GM12864 (cell line): ENCODE measurements around the gene ARL8A.

Source experiments
- DNase-seq: peaks from one replicate; pipeline ENCODE4 v3.0.0-alpha.2; 2011; ENCODE audit warnings: low read depth
- H3K4me3 ChIP-seq: 2 replicates; pipeline ENCODE4 v1.5.1; 2011; ENCODE audit warnings: mild to moderate bottlenecking, low read depth, low read length, control low read depth
- CTCF ChIP-seq: IDR thresholded peaks from 2 replicates; pipeline ENCODE4 v1.5.1; 2011; ENCODE audit warnings: low read depth, mild to moderate bottlenecking, moderate library complexity, low read length, control low read depth, inconsistent platforms; ENCODE audit errors: missing control alignments

The ARL8A gene

GRCh38 chr1:202130297-202130721 is 14.2 kb downstream of the ARL8A start:
- TF ChIP-seq CTCF, result no peak
- no peak overlapping the region for H3K4me3 ChIP-seq
- DNase-seq, result no peak

- no peak overlapping the region for H3K4me3 ChIP-seq
- no peak for TF ChIP-seq CTCF
- DNase-seq, result no peak
These were observed 14.9 kb downstream of the ARL8A start for GRCh38 chr1:202129453-202130296.

GRCh38 chr1:202127836-202128622 is 16.5 kb downstream of the ARL8A start:
- DNase-seq, result no peak
- no peak overlapping the region for H3K4me3 ChIP-seq
- no peak for TF ChIP-seq CTCF

- no peak for TF ChIP-seq CTCF
- no peak for DNase-seq
- H3K4me3 ChIP-seq, result no peak overlapping the region
These were observed 17.5 kb downstream of the ARL8A start for GRCh38 chr1:202127061-202127460.

GRCh38 chr1:202126426-202126825 is 18.1 kb downstream of the ARL8A start:
- DNase-seq, result no peak
- H3K4me3 ChIP-seq, result no peak overlapping the region
- TF ChIP-seq CTCF, result no peak

GRCh38 chr1:202125611-202126010 is 18.9 kb downstream of the ARL8A start:
- H3K4me3 ChIP-seq, result no peak overlapping the region
- no peak for DNase-seq

More at GRCh38 chr1:202125611-202126010, 18.9 kb downstream of the ARL8A start:
- no peak for TF ChIP-seq CTCF
